HT1080 (cell line): Measurements from ENCODE around the gene NETO2. TPM values are rescaled to one million over a fixed set of nuclear protein-coding genes. Genes with fewer than 3 reads are reported as not detected.
A peak's percentile ranks its signal among the peaks of the same experiment; 100 is the strongest.
"Not testable (repeated sequence)": the region's sequence is repeated elsewhere in the genome, so short reads cannot be mapped to it uniquely, and the experiment has no call there.

Experiments
- DNase-seq: peaks from one replicate; pipeline ENCODE4 v3.0.0-alpha.2; 2015; ENCODE audit warnings: low read depth
- total RNA-seq: library from RNA; depleted of rRNA; stranded (reverse); fragments of >200 nt; shearing (Covaris generic); gene quantifications from 2 replicates; pipeline ENCODE4 v1.2.3, GENCODE V29; 2014

The NETO2 gene
- total RNA-seq, 1 experiment from 2014 or later: 101 TPM

DNA sequence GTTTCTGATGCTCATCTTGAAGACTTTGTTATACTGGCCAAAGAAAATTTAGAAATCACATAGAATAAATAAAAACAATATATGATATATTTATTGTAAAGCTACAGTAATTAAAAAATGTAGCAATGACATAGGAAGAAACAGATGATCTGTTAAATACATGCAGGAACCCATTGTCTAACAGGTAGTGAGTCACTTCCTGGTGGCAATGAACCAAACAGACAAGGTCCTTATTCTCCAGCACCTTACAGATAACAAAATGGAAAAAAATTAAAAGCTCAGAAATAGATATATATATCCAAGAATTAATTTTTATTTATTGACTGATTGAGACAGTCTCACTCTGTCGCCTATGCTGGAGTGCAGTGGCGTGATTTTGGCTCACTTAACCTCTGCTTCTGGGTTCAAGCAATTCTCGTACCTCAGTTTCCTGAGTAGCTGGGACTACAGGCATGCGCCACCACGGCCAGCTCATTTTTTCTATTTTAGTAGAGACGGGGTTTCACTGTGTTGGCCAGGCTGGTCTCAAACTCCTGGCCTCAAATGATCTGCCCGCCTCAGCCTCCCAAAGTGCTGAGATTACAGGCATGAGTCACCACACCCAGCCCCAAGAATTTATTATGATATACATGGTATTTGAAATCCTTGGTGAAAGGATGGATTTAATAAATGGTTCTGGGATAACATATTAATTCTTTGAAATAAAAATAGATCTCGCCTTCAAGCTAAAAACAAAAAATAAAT, 7.5 kb downstream of the NETO2 start:
- DNase-seq: peak; percentile 74

GRCh38 chr16:47134550-47134949, 9.2 kb downstream of the NETO2 start:
- no peak for DNase-seq

DNA sequence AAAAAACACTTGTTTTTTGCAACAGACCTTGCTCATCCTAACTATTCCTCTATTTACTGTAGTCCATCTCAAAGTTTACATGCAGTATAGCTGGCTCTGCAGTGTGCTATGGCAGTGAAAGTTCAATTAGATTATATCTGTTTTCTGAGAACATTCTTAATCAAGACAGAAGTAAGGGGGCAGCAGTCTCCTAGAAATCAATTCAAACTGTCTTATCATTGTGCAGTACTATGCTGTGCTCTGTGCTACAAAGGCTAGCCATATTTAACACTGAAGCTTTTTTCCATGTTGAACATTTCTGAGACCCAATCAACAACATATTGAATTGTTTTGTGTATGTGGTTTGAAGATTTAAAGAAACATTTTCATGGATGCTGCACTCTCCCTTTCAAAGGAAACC, 11.4 kb downstream of the NETO2 start:
- no peak for DNase-seq

GRCh38 chr16:47129755-47130435, 13.8 kb downstream of the NETO2 start:
- no peak for DNase-seq

- DNase-seq: no peak
Measured at GRCh38 chr16:47127541-47127940, 16.2 kb downstream of the NETO2 start.

GRCh38 chr16:47125757-47126156, 18.0 kb downstream of the NETO2 start:
- DNase-seq: no peak

DNA sequence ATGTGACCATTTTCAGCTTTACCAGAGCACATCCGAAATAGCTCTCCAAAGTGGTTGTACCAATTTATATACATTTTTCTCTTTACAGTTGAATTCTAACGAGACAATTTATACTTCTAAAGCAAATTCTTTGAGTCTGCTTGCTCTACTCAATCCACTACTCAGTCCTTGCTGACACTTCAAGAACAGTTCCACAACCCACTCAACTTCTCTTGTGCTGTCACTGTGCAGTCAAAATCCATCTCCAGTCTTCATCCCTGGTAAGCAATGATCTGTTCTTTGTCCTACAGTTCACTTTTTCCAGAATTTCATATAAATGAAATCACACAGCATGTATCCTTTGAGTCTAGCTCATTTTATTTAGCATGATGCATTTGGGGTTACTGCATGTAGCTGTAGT, 30.6 kb downstream of the NETO2 start:
- no peak for DNase-seq

GRCh38 chr16:47110939-47111338, 32.8 kb downstream of the NETO2 start:
- no peak for DNase-seq

DNA sequence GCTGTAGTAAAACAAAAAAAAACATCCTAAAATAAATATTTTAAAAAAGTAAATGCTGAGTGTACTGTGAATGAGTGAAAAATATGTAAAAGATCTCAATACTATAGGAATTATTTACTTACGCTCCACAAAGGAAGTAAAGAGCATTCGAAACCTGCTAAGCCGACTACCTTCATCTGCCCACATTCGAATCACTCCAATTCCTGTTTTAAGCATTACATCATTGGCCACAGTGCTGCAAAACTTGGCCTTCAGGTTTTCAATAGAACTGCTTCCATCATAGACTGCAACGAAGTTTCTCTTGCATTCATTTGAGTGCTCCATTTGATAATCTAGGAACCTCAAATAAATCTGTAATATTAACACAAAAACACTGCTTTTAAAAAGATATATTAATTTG, 34.4 kb downstream of the NETO2 start:
- DNase-seq: no peak

GRCh38 chr16:47102921-47103320, 40.8 kb downstream of the NETO2 start:
- not testable (repeated sequence) for DNase-seq

DNA sequence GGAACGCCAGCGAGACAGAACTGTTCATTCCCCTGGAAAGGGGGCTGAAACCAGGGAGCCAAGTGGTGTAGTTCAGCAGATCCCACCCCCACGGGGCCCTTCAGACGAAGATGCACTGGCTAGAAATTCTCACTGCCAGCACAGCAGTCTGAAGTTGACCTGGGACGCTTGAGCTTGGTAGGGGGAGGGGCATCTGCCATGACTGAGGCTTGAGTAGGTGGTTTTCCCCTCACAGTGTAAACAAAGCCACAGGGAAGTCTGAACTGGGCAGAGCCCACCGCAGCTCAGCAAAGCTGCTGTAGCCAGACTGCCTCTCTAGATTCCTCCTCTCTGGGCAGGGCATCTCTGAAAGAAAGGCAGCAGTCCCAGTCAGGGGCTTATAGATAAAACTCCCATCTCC, 46.6 kb downstream of the NETO2 start:
- DNase-seq: not testable (repeated sequence)

DNA sequence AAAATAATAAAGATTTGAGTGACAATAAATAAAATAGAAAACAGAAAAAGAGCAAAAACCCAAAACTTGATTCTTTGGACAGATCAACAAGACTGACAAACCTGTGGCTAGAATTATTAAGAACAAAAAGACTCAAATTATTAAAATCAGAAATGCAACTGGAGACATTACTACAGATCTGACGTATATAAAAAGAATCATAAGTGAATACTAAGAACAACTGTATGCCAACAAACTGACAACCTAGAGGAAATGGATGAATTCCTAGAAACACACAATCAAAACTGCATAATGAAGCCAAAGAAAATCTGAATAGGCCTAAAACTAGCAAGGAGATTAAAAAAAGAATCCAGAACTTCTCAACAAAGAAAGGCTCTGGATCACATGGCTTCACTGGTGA, 47.4 kb downstream of the NETO2 start:
- no peak for DNase-seq

DNA sequence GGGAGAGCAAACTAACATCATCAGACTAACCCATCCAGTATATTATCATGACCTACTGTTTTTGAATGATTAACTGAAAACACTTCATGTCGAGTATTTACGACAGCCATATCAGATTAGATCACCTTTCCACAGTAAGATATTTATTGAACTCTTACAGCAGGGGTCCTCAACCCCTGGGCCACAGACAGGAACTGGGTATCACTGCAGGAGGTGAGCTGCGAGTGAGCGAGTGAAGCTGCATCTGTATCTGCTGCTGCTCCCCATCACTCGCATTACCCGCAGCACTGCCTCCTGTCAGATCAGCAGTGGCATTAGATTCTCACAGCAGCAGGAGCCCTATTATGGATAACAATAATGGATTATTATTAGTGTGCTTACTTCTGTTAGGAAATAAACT, 59.5 kb downstream of the NETO2 start:
- DNase-seq: no peak

DNA sequence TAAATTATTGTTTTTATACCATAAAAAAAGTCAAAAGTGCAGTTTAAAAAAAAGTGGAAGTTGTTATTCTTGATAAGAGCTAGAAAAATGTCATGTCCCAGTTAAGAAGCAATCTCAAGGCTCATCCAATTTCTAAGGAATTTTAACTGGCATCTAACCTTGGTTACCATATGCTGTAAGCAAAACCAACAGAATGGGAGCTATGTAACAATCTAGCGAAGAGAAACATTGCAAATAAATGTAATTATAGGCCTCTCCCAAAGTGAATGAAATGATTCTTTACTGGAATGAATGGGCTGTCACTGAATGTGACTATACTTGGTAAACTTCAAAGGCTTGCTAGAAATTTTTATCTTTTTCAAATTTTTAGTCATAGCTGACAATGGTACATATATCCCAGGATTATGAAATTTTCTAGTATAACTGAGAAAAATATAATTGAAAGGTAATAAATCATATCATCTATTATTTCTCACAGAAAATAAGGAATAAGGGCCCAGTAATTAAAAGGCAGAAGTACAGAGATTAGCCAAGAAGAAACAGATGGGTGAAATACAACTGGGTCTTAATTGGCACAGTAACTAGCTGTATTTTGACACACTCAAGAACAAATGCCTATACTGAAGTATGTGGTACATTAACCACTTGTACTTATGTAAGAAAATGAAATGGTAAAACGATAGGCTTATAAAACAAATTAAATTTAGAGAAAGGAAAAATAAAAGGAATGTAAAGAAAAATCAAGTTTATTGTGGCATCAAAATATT, 61.5 kb downstream of the NETO2 start:
- no peak for DNase-seq

DNA sequence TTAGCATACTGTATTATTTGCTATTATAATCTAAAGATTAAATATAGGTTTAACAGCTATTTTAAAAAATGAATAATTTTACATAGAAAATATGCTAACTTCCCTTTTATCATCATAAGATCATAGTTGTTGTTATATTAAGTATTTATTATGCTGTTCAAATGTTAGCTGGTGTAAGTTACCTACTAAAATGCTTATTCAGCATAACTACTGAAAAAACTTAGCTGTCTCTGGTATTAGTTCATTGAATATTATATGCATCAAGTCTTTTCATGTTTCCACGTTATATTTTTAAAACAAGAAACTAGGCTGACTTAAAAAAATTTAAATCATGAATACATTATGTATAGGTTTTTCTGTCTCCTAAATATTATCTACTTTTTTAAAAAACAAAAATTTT, 62.6 kb downstream of the NETO2 start:
- DNase-seq: no peak

DNA sequence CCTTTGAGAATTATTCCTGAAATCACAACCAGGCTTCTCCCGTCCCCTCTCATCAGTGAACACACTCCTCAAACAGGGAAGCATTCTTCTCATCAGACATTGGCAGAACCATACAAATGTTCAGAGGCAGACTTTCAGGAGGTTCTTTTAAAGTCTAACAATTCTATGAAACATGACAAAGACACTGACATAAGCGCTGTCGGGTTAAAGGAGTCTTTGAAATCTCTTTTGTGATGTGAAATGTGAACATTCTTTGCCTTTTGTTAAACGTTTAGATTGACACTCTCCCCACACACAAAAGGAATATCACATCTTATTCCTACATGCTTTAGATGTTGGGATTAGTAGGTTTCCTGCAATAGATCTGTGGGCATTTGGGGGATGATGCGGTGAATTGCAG, 63.9 kb downstream of the NETO2 start:
- no peak for DNase-seq

GRCh38 chr16:47073223-47074155, 70.3 kb downstream of the NETO2 start:
- no peak for DNase-seq

- no peak for DNase-seq
Measured at GRCh38 chr16:47072158-47072557, 71.6 kb downstream of the NETO2 start.

DNA sequence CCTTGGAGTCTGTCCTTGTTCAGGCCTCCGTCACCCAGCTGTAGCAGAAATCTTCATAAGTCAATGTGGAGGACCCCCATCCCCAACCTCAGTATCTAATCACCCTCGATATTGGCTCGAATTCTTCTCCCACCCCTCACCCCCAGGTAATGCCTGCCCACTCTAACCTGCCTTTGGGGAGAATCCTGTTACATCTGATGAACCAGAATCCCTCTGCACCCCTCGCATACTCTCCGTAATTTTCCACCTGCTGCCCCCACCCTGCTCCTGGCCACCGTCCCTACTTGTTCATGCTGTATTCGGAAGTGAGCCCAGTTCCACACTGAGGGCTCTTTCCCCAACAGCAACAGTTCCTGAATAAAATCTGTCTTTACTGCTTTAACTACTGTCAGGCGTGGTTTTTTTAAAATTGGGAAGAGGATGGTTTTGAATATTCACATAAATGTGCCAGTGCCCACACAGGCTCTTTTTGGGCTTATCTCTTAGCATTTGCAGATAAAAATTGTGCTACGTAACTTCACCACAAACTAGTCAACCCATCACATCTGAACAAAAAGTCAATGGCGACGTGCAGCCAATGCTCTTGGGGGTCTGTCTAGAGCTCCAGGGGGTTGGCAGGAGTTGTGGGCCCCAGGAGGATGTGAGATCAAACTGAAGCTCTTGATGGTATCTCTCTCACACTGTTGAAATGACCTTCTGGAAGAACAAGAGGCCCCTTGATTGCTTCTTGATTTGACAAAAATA, 73.7 kb downstream of the NETO2 start:
- no peak for DNase-seq

DNA sequence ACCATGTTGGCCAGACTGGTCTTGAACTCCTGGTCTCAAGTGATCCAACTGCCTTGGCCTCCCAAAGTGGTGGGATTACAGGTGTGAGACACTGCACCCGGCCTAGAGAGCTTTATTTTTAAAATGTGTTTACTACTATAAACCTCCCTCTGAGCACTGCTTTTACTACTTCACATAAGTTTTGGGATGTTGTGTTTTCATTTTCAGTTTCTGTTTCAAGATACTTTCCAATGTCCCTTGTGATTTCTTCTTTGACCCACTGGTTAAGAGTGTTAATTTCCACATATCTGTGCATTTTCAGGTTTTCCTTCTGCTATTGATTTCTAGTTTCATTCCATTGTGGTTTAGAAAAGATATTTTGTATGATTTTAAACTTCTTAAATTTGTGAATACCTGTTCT, 74.4 kb downstream of the NETO2 start:
- DNase-seq: no peak

- no peak for DNase-seq
Measured at GRCh38 chr16:47067203-47067602, 76.5 kb downstream of the NETO2 start.
